Trophoblast cell (in vitro differentiated cells and primary cell): ENCODE data around the gene URB1.

Experiments
- DNase-seq, 2 donors: peaks; one replicate each; pipeline ENCODE4 v3.0.0-alpha.2; 2016
- H2AFZ ChIP-seq: 2 replicates; pipeline ENCODE4 v1.6.1; 2013; ENCODE audit warnings: low read length, moderate library complexity, mild to moderate bottlenecking; ENCODE audit not compliant: insufficient read depth, poor library complexity
- H2AK5ac ChIP-seq: 2 replicates; pipeline ENCODE4 v1.6.1; 2013; ENCODE audit warnings: mild to moderate bottlenecking, low read length
- H2BK120ac ChIP-seq: 2 replicates; pipeline ENCODE4 v1.6.1; 2013; ENCODE audit warnings: low read length, mild to moderate bottlenecking, moderate library complexity; ENCODE audit not compliant: insufficient read depth, poor library complexity
- H2BK12ac ChIP-seq: 2 replicates; pipeline ENCODE4 v1.6.1; 2013; ENCODE audit warnings: mild to moderate bottlenecking, low read length, moderate library complexity
- H2BK5ac ChIP-seq: 2 replicates; pipeline ENCODE4 v1.6.1; 2013; ENCODE audit warnings: low read length, low read depth, moderate library complexity, mild to moderate bottlenecking; ENCODE audit not compliant: poor library complexity
- H3K14ac ChIP-seq: 2 replicates; pipeline ENCODE4 v1.6.1; 2013; ENCODE audit warnings: mild to moderate bottlenecking, low read length
- H3K18ac ChIP-seq: 2 replicates; pipeline ENCODE4 v1.6.1; 2013; ENCODE audit warnings: mild to moderate bottlenecking, low read length
- H3K23ac ChIP-seq: 2 replicates; pipeline ENCODE4 v1.6.1; 2013; ENCODE audit warnings: low read length
- H3K27ac ChIP-seq: 2 replicates; pipeline ENCODE4 v1.5.1; 2013; ENCODE audit warnings: low read depth, mild to moderate bottlenecking, inconsistent platforms, low read length, moderate library complexity
- H3K27me3 ChIP-seq: 2 replicates; pipeline ENCODE4 v1.6.1; 2013; ENCODE audit warnings: inconsistent platforms, mild to moderate bottlenecking, low read length, moderate library complexity; ENCODE audit not compliant: insufficient read depth
- H3K36me3 ChIP-seq, 2 experiments: 1 replicate in 1 of 2; 2 replicates in 1 of 2; pipeline ENCODE4 v1.6.1; 2013; ENCODE audit warnings: low read length in 2 of 2, mild to moderate bottlenecking in 2 of 2, moderate library complexity in 1 of 2; ENCODE audit not compliant: insufficient read depth in 2 of 2, control insufficient read depth in 1 of 2
- H3K4ac ChIP-seq: 2 replicates; pipeline ENCODE4 v1.6.1; 2013; ENCODE audit warnings: low read depth, mild to moderate bottlenecking, low read length, moderate library complexity
- H3K4me1 ChIP-seq, 2 experiments: 1 replicate in 1 of 2; 2 replicates in 1 of 2; pipeline ENCODE4 v1.6.1; 2013; ENCODE audit warnings: low read length in 2 of 2, mild to moderate bottlenecking in 2 of 2, moderate library complexity in 1 of 2; ENCODE audit not compliant: insufficient read depth in 2 of 2, control insufficient read depth in 1 of 2
- H3K4me2 ChIP-seq: 2 replicates; pipeline ENCODE4 v1.6.1; 2013; ENCODE audit warnings: inconsistent platforms, mild to moderate bottlenecking, low read length, moderate library complexity
- H3K4me3 ChIP-seq: 2 replicates; pipeline ENCODE4 v1.5.1; 2013; ENCODE audit warnings: mild to moderate bottlenecking, low read depth, low read length, inconsistent platforms
- H3K79me1 ChIP-seq: one replicate; pipeline ENCODE4 v1.6.1; 2013; ENCODE audit warnings: low read length
- H3K79me2 ChIP-seq: 2 replicates; pipeline ENCODE4 v1.6.1; 2013; ENCODE audit warnings: low read length, mild to moderate bottlenecking; ENCODE audit not compliant: control insufficient read depth, insufficient read depth, poor library complexity
- H3K9ac ChIP-seq: 2 replicates; pipeline ENCODE4 v1.6.1; 2013; ENCODE audit warnings: mild to moderate bottlenecking, low read length
- H3K9me3 ChIP-seq: 2 replicates; pipeline ENCODE4 v1.6.1; 2013; ENCODE audit warnings: low read depth, mild to moderate bottlenecking, control low read depth, inconsistent platforms, low read length; ENCODE audit not compliant: insufficient read depth
- H4K12ac ChIP-seq: 2 replicates; pipeline ENCODE4 v1.6.1; 2013; ENCODE audit warnings: low read depth, mild to moderate bottlenecking, low read length, moderate library complexity
- H4K8ac ChIP-seq: 2 replicates; pipeline ENCODE4 v1.6.1; 2013; ENCODE audit warnings: low read depth, mild to moderate bottlenecking, low read length, moderate library complexity
- H4K91ac ChIP-seq: one replicate; pipeline ENCODE4 v1.6.1; 2013; ENCODE audit warnings: low read depth, mild to moderate bottlenecking, low read length, moderate library complexity
- WGBS: extraction: QIAGEN DNeasy Blood & Tissue Kit; methylation state at CpG from one replicate; pipeline ENCODE4 v1.1.7; 2013; ENCODE audit warnings: missing lambda C conversion rate; ENCODE audit not compliant: insufficient read length, insufficient coverage; ENCODE audit errors: extremely low coverage; 5-methylcytosine and 5-hydroxymethylcytosine counted together

The URB1 gene

GRCh38 chr21:32297449-32297848 is 95.4 kb downstream of the URB1 start:
- Histone ChIP-seq H3K4me3 (no peak overlapping the region), H3K9me3 (peaks cover 6% of the 10 kb centered on the region), H4K91ac (no peak overlapping the region), H4K12ac (no peak overlapping the region), H3K79me2 (no peaks in the 10 kb centered on the region), H2BK5ac (no peak overlapping the region), H3K18ac (no peak overlapping the region), H3K27ac (no peak overlapping the region), H4K8ac (no peak overlapping the region), H3K4me1 (no peaks in the 10 kb centered on the region), H3K14ac (no peak overlapping the region), H3K4ac (no peak overlapping the region), H2AFZ (no peak overlapping the region), H3K9ac (no peak overlapping the region), H2BK120ac (no peak overlapping the region), H3K27me3 (no peaks in the 10 kb centered on the region), H2BK12ac (no peak overlapping the region), H3K23ac (no peak overlapping the region), H2AK5ac (no peak overlapping the region), H3K36me3 (peaks cover 0 to 5% of the 10 kb centered on the region in 2 experiments), H3K4me2 (no peak overlapping the region), H3K79me1 (no peaks in the 10 kb centered on the region)
- no peak for DNase-seq
- WGBS = no CpG with 5 or more reads among the region's 7 CpGs

- H2BK5ac ChIP-seq = no peak overlapping the region
- DNase-seq = no peak
- H3K9ac ChIP-seq = no peak overlapping the region
- no peak overlapping the region for H3K18ac ChIP-seq
- no peaks in the 10 kb centered on the region for H3K27me3 ChIP-seq
- H2AK5ac ChIP-seq = no peak overlapping the region
- WGBS = no CpG with 5 or more reads among the region's 4 CpGs
- H3K4me1 ChIP-seq = no peaks in the 10 kb centered on the region
- H3K79me2 ChIP-seq = no peaks in the 10 kb centered on the region
- no peak overlapping the region for H4K8ac ChIP-seq
- H3K4me3 ChIP-seq = no peak overlapping the region
- no peak overlapping the region for H3K23ac ChIP-seq
- H3K14ac ChIP-seq = no peak overlapping the region
- no peaks in the 10 kb centered on the region for H3K36me3 ChIP-seq
- no peaks in the 10 kb centered on the region for H3K79me1 ChIP-seq
- H2AFZ ChIP-seq = no peak overlapping the region
- no peak overlapping the region for H3K27ac ChIP-seq
- H2BK12ac ChIP-seq = no peak overlapping the region
- no peak overlapping the region for H2BK120ac ChIP-seq
- H3K4ac ChIP-seq = no peak overlapping the region
- H4K12ac ChIP-seq = no peak overlapping the region
- no peaks in the 10 kb centered on the region for H3K9me3 ChIP-seq
- no peak overlapping the region for H4K91ac ChIP-seq
- no peak overlapping the region for H3K4me2 ChIP-seq
Observed at GRCh38 chr21:32285476-32285875, 107.3 kb downstream of the URB1 start.

- Histone ChIP-seq H3K4ac (no peak overlapping the region), H2BK12ac (no peak overlapping the region), H3K36me3 (no peaks in the 10 kb centered on the region), H3K79me2 (peaks cover 3% of the 10 kb centered on the region), H3K4me1 (peaks cover 3 to 5% of the 10 kb centered on the region in 2 experiments), H4K8ac (no peak overlapping the region), H4K12ac (no peak overlapping the region), H3K14ac (no peak overlapping the region), H3K27ac (no peak overlapping the region), H2BK5ac (no peak overlapping the region), H3K9ac (no peak overlapping the region), H3K27me3 (no peaks in the 10 kb centered on the region), H3K18ac (no peak overlapping the region), H3K4me3 (no peak overlapping the region), H2BK120ac (no peak overlapping the region), H2AK5ac (no peak overlapping the region), H3K23ac (no peak overlapping the region), H3K79me1 (peaks cover 6% of the 10 kb centered on the region), H3K4me2 (no peak overlapping the region), H3K9me3 (no peaks in the 10 kb centered on the region), H2AFZ (no peak overlapping the region), H4K91ac (no peak overlapping the region)
- no peak for DNase-seq
- WGBS = no CpG with 5 or more reads among the region's 6 CpGs
Observed at GRCh38 chr21:32282992-32283391, 109.8 kb downstream of the URB1 start.

DNA sequence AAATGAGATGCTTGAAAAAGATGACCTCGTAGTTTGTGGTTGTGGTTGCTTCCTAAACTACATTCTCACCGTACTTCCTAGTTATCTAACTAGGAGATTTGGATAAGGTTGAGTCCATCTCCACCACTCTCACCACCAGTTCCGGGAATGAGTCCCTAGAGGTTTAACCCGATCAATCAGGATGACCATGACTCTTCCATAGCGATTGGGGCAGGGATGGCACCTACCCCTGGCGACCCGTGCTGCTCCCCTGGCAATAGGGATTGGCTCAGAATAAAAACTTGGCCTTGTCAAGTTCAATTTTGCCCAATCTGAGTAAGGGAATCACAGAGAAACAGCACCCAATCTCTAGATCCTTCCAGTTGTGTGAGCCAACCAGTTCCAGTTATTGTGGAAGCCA is 111.3 kb downstream of the URB1 start:
- H3K79me1 ChIP-seq = peaks cover 6% of the 10 kb centered on the region
- no peak overlapping the region for H2BK5ac ChIP-seq
- H3K36me3 ChIP-seq = no peaks in the 10 kb centered on the region
- no peak overlapping the region for H3K18ac ChIP-seq
- H3K9me3 ChIP-seq = no peaks in the 10 kb centered on the region
- H3K4me3 ChIP-seq = no peak overlapping the region
- H3K14ac ChIP-seq = no peak overlapping the region
- DNase-seq = no peak
- no peak overlapping the region for H3K23ac ChIP-seq
- no peak overlapping the region for H2BK120ac ChIP-seq
- H2BK12ac ChIP-seq = no peak overlapping the region
- H2AK5ac ChIP-seq = no peak overlapping the region
- H3K79me2 ChIP-seq = peaks cover 3% of the 10 kb centered on the region
- no peak overlapping the region for H3K4me2 ChIP-seq
- no peak overlapping the region for H4K91ac ChIP-seq
- no peak overlapping the region for H4K8ac ChIP-seq
- WGBS = no CpG with 5 or more reads among the region's 7 CpGs
- no peak overlapping the region for H4K12ac ChIP-seq
- no peak overlapping the region for H3K27ac ChIP-seq
- no peak overlapping the region for H3K4ac ChIP-seq
- peaks cover 5% of the 10 kb centered on the region in 2 experiments for H3K4me1 ChIP-seq
- no peak overlapping the region for H2AFZ ChIP-seq
- H3K9ac ChIP-seq = no peak overlapping the region
- H3K27me3 ChIP-seq = no peaks in the 10 kb centered on the region
